Stimulated activated CD4-positive, alpha-beta T cell treated with anti-CD3 and anti-CD28 coated beads, Interleukin-1b, Interleukin-23, amount 100 ng/mL, for 4 hours (primary cell): ENCODE measurements around the gene PRKAA2.

Experiments
- DNase-seq, 2 donors: peaks; one replicate each; pipeline ENCODE4 v3.0.0-alpha.2; 2020; ENCODE audit warnings: low read depth in 2 of 2

Gene PRKAA2

DNA sequence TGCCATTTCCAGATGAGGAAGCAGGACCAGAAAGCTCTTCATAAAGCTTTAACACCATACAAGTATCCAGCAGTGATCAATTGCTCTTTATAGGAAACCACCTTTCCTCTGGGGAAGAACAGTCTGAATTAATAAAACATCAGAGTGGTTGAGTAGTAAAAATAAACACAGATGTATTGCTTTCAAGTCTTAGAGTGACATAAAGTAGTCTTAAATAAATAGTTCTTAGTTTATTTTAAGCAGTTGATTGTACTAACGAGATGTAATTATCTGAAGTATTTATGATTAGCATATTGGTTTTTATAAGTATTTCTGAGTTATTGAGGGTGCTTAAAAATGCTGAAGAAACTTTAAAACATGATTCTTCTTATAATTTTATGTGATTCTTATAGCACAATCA is 67.0 kb downstream of the PRKAA2 start:
- DNase-seq: no peak

GRCh38 chr1:56713112-56713511 is 68.0 kb downstream of the PRKAA2 start:
- no peak for DNase-seq

- DNase-seq: no peak
Measured at GRCh38 chr1:56715156-56715555, 70.0 kb downstream of the PRKAA2 start.

- no peak for DNase-seq
Measured at GRCh38 chr1:56719171-56719570, 74.1 kb downstream of the PRKAA2 start.

DNA sequence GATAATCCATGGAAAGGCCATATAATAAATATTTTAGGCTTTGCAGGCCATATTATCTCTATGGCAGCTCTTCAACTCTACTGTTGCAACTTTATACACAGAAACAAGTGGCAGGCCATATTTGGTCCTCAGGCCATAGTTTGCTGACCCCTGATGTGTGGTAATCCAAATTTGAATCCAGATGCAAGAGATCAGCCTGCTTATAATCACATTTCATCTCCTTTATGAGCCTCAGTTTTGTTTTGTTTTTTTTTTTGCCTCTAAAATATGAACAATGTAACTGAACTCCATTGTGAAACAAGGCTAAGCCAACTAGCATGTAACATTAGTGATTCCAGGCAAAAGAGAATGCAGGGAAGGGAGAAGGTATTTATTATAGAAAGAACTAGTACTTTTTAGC is 81.6 kb downstream of the PRKAA2 start:
- no peak for DNase-seq

- DNase-seq: no peak
Measured at GRCh38 chr1:56728964-56729363, 83.8 kb downstream of the PRKAA2 start.

DNA sequence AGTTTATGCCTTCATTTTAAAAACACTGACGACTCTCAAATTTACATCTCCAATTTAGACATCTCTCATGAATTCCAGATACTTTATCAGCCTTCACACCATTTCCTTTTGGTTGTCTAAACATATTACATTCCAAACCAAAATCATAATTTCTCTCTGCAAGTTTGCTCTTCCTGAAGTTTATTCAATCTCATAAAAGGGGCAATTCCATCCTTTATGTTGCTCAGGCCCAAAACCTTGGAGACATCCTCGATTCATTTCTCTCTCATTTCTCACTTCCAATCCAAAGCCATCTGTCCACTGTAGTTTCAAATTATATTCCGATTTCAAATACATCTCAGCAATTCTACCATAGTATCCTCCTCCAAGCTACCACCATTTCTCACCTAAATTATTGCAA is 100.1 kb downstream of the PRKAA2 start:
- DNase-seq: no peak

GRCh38 chr1:56754708-56755479 is 109.8 kb downstream of the PRKAA2 start:
- DNase-seq: no peak

- no peak for DNase-seq
Measured at GRCh38 chr1:56755911-56756310, 110.8 kb downstream of the PRKAA2 start.

DNA sequence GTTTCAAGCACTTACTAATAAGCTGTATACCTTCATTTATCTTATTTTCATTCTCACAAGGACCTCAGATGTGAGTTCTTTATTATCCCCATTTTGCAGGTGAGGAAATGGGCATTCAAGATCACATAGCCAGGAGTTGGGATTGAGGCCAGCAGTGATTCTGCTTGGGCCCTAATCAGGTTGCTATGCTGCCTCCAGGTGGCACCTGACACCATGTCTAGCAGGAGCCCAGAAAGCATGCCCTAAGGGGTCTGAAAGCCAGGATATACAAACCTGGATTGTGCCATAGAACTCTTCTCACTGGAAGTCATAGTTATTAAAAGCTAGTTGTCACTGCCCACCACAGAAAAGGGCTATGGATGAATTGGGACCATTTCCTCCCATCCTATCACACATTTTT is 113.0 kb downstream of the PRKAA2 start:
- DNase-seq: no peak

GRCh38 chr1:56758794-56759193 is 113.7 kb downstream of the PRKAA2 start:
- DNase-seq: no peak
